Fibroblast of lung (primary cell): Measurements from ENCODE around the gene ADAMTS5.

ENCODE experiments used
- EZH2 ChIP-seq: IDR thresholded peaks from 2 replicates; pipeline ENCODE4 v1.5.1; 2012; ENCODE audit warnings: low read length, control low read depth, mild to moderate bottlenecking; ENCODE audit errors: missing control alignments
- TF ChIP-seq, protein P1 (sequence below), 2 donors: IDR thresholded peaks in 1 of 2; conservative IDR thresholded peaks in 1 of 2; 1 replicate in 1 of 2; 2 replicates in 1 of 2; pipeline ENCODE4 v1.5.1; 2011 to 2012; ENCODE audit warnings: low read length in 2 of 2, control low read depth in 1 of 2, inconsistent platforms in 1 of 2, low read depth in 1 of 2, mild to moderate bottlenecking in 1 of 2

DNA sequence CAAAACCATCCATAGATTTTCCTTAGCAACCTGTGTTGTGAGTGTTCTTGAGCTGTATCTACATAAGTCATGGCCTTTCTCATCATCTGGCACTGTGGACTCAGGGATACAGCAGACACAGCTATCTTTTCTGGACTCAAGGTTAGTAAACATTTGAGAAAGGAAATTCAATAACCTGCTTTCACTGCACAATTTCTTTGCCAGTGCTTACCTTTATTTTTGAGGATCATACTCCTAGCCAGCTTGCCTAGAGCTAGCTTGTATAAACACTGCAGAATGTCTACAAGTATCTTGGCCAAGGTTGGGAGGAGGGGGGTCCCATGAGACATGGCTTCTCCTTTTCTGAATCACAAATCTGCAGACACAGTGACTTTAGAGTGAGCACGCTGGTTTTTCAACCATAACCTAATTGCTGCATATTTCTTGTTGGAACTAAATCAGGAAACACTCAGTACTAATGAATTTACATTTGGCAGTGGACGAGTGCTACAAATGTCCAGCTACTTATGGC lies 27.2 kb downstream of the ADAMTS5 start:
- TF ChIP-seq, protein P1, sequence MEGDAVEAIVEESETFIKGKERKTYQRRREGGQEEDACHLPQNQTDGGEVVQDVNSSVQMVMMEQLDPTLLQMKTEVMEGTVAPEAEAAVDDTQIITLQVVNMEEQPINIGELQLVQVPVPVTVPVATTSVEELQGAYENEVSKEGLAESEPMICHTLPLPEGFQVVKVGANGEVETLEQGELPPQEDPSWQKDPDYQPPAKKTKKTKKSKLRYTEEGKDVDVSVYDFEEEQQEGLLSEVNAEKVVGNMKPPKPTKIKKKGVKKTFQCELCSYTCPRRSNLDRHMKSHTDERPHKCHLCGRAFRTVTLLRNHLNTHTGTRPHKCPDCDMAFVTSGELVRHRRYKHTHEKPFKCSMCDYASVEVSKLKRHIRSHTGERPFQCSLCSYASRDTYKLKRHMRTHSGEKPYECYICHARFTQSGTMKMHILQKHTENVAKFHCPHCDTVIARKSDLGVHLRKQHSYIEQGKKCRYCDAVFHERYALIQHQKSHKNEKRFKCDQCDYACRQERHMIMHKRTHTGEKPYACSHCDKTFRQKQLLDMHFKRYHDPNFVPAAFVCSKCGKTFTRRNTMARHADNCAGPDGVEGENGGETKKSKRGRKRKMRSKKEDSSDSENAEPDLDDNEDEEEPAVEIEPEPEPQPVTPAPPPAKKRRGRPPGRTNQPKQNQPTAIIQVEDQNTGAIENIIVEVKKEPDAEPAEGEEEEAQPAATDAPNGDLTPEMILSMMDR (conservative IDR thresholded peaks at IDR 0.05 in 1 of 2, IDR thresholded peaks at IDR 0.05 in 1 of 2; ENCODE audit: low read depth in 1 of 2, low read length in 2 of 2), result no peak
- no peak for TF ChIP-seq EZH2
